Islet precursor cell (in vitro differentiated cells): ENCODE data around the gene MYMK.
A peak's percentile ranks its signal among the peaks of the same experiment; 100 is the strongest.

Source experiments
- DNase-seq: peaks from one replicate; pipeline ENCODE4 v3.0.0-alpha.2; 2018

Gene MYMK

DNA sequence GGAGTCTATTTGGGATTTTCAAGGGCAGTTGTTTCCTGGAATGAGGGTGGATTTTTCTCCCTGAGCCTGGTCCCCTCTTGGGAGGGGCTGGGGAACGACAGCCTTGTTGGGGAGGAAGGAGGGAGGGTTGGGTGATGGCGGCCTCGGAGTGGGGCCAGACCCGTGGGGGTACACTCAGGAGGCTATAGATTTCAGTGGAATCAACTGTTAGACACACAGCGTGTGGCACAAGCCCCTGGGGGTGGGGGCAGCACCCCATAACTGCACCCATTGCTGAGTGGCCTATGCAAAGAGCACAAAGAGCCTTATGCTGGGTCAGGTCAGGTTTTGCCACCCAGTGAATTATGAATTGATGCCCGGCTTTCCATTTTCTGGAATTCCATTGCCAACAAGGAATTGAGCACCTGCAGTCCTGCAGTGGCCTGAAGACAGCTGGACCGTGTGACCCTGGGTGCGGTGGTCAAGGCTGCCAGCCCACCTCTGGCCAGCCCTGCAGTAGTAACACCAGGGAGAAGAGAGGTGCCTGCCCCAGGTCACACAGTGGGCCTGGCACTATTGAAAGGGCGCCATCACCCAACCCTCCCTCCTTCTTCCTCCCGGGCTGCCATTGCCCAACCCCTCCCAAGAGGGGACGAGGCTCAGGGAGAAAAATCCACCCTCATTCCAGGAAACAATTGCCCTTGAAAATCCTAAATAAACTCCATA, 8.4 kb downstream of the MYMK start:
- DNase-seq: no peak

DNA sequence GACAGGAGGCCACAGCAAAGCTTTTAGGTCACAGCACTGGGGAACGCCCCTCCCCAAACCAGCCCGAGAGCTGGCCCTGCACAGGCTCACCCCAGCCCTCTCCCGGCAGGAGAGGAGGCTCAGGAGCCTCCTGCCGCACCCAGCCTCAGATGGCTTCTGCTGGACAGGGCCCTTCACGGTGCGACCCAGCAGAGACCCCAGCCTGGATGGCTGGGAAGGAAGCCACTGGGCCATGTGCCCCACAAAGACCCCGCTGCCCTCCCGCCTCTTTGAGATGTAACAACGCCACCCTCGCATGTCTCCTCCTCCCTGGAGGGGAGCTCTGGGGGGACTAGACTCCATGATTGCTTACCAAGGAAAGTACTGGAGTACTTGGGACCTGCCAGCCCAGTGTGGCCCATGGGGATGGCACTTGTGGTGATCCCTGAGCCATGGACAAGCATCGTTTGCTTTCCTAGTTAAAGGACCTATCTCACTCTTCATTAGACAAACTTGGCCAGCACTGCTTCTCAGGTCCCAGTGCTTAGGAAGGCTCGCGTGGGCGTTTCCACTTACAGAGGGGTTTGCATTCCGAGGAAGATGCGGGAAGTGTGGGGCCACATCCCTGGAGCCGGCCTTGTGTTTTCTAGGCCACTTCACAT, 9.0 kb downstream of the MYMK start:
- no peak for DNase-seq

DNA sequence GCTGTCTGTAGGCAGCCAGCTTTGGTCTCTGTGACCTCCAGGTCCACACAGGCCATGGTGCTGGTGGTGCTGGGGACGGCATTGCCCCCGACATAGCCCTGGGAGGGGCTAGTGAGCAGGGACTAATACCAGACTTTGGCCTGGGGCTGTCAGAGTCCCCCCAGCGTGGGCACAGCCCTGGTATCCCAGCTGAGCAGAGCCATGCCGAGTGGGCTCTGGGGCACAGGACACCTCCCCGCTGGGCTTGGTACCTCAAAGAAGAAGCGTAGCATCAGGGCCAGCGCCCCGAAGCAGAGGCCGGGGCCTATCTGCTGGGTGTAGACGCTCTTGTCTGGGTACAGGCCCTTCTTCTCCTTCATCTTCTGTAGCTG, 9.5 kb downstream of the MYMK start:
- no peak for DNase-seq

DNA sequence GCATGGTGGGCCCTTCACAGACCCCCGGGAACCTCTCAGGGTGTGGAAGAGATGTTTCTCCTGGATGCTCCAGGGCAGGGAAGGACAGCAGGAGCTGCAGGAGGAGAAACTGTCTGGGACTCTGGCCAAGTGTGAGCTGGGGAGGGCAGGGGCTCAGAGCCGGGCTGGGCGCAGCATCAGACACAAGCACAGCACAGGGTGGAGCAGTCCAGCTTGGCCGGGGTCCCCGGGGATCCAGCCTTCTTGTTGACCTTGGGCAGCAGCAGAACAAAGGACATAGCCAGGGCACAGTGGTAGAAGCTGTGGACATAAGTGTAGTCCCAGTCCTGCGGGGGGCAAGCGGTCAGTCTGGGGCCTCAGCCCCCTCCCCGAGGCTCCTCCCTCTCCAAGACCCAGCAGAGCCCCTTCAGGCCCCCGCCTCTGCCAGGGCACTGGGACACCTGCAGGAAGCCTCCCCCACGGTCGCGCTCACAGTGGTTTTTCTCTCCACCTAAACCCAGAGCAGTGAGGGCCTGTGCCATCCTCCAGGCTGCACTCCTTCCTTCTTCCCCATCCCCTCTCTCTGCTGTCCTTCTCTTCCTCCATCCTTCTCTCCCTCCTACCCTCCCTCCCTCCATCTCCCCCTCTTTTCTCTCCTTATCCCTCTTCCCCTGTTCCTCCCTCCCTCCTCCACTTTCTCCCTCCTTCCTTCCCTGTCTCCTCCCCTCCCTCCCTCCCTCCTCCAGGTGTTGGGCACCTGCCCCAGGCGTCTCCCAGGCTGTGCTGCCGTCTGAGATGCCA, 10.1 kb downstream of the MYMK start:
- no peak for DNase-seq

DNA sequence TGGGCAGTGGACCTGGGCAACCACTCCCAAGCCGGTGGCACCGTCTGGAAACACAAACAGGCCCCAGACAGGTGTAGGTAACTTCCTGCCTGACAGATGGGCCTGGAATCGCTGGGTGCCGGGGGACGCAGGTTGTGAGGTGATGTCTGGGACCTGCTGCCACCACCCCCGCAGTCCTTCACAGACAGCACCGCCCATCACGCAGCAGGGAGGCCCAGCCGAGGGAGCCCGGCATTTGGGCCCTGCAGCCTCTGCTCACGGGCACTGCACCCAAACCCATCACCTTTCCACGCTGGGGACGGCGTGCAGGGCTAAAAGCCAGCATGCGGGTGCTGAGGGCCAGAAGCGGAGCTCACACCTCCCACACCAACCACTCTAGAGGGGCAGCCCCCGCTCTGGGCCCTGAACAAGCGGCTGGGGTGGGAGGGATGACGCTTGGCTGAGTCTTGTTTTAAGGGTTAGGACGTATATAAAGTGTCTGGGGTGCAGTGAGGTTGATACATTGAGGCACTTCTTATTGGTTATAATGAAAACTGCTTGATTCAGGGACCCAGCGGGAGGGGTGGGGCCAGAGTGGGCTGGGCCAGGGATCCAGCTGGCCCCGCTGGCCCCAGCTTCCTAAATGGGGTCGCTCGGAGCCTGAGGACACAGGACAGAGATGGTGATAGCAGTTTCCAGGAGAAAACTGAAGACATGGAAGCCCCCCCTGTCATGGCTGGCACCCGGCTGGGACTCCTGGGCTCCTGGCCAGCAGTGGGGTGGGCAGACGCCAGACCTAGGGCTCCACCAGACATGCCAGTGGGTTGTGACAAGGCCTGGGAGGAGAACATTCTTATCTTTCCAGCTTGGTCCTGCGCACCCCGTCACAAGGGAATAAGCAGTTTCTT, 11.3 kb downstream of the MYMK start:
- no peak for DNase-seq

DNA sequence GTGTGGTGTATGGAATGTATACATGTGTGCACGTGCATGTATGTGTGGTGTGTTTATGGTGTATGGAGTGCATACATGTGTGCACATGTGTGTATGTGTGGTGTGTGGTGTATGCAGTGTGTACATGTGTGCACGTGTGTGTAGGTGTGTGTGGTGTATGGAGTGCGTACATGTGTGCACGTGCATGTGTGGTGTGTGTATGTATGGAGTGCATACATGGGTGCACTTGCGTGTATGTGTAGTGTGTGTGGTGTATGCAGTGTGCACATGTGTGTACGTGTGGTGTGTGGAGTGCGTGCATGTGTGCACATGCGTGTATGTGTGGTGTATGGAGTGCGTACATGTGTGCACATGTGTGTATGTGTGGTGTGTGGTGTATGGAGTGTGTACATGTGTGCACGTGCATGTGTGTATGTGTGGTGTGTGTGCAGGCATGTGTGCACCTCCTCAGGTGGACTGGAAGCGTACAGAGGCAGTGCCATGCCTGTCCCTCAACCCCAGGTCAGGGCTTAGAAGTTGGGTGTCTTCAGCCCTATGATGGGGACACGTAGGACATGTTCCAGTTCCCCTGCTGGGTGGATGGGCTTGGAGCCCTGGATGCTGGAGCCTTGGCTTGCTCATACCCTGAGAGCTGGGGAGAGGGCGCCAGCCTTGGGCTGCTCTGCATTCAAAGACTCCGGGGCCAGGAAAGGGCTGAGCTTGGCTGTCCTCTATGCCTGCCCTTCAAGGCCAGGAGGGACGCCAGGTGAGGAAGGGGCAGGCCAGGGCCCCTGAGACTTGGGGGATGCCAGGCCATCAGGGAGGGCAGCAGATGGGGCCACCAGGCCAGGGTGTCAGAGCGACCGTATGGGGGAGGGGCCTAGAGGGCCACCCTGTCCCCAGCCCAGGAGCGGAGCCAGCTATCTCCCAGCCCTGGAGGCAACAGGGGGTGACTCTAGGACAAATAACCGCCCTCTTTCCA, 12.2 kb downstream of the MYMK start:
- DNase-seq: no peak

DNA sequence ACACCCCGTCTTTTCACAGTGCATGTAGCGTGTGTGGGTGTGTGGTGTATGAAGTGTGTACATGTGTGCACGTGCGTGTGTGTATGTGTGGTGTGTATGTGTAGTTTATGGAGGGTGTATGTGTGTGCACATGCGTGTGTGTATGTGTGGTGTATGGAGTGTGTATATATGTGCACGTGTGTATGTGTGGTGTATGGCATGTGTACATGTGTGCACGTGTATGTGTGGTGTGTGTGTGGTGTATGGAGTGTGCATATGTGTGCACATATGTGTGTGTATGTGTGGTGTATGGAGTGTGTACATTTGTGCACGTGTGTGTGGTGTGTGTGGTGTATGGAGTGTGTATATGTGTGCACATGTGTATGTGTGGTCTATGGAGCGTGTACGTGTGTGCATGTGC, 13.2 kb downstream of the MYMK start:
- DNase-seq: no peak

DNA sequence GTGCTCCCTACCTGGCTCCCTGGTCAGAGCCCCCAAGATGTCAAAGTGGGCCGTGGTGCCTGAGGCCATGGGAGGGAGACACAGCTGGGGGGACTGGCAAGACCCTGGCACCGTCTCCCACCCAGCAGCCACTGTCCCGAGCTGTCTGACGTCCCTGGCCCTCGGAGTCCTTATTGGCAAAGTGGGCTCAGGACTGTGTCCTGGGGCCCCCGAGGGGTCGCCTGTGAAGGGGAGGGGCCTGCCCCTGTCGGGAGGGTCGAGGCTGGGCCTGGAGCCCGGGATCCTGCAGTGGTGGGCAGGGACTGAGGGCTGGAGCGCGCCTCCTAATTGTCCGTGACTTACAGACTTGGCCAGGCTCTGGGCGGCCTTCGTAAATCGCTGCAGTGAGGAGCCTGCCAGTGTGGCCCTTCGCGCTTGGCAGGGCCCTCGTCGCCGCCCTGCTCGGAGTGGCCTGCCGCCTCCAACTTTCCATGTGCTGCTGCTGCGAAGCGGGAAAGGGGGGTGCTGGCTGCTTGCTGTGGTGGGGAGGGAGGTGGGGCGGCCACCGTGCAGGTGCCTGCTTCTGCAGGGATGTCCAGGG, 13.7 kb downstream of the MYMK start:
- DNase-seq: no peak

DNA sequence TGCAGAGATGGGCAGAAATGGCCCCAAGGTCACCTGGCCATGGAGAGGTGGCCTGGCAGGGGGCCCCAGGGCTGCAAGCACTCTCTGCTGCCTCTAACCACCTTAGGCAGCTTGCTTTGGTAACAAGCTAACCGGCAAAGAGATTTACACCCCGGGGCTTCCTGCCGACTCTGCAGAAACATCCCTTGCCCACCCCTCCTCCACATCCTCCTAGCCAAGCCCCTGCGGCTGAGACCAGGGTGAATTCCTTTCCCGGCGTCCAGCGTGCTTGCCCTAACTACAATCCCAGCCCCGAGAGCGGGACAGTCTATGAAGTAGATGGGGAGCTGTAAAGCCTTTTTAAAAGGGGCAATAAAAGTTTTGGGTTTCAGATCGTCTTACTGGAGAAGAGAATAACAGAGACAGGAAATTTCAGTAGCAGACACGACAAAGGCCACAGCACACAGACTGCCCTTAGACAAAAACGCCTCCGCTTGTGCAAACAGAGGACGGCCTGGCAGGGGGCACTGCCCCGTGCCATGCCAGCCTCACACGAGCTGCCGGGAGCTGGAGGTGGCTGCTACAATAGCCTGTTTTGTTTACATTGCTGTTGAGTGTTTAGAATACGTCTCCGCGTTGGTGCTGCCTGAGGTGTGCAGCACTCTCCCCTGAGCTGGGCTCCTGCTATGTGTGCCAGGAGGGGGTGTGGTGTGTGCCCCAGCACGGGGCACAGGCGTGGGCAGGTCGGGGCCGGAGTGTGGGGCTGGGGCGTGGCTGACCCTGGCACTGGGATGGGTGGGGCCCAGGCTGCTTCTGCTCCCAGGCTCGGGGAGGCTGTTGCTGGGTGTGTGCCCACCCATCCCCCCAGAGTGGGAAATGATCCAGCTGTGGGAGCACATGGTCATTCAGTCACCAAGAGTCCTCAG, 15.3 kb downstream of the MYMK start:
- peak; percentile 96 for DNase-seq

DNA sequence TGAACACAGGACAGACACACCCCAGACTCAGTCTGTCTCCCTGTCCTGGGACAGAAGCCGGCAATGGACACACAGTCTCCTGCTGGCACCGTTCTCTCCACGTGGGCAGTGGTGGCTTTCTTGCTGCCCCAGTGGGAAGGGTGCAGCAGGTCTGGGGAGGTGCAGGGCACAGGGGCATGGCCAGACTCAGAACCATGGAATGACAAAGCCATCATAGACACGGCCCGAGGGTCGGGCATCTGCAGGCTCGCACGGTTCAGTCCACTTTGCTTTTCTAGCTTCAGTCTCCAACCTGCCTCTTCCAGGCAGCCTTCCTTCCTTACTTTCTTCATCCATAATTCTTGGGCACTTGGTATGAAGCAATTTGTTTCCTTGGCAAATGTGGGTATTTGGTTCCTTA, 16.7 kb downstream of the MYMK start:
- no peak for DNase-seq

DNA sequence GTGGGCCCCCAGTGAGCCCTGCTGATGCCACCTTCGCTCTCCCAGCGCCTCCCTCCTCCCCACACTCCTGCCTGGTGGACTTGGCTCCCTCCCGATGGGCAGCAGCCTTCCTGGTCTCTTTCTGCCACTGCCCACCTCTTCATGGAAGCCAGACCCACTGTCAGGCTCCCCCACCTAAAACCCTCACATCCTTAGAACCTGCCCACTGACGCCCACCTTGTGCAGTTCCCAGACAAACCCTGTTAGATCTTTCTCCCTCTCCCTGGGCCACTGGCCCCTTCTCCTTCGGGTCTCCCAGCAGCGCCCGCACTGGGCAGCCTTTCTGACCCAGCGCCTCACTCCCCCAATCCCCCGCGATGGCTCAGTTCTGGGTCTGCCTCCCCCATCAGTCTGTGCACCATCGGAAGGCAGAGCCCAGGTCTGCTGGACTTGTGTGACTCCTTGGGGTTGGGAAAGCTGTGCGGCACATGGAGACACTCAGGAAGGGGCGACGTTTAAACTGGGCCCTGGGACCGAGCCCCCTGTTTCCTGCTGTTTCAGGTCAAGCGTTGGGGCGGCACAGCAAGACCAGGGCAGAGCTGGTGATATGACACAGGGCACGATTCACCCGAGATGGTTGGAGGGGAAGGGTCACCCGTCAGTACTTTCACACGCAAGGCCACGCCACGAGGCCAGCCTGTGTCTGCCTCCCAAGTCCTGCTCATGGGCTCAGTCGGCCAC, 17.4 kb downstream of the MYMK start:
- DNase-seq: no peak

DNA sequence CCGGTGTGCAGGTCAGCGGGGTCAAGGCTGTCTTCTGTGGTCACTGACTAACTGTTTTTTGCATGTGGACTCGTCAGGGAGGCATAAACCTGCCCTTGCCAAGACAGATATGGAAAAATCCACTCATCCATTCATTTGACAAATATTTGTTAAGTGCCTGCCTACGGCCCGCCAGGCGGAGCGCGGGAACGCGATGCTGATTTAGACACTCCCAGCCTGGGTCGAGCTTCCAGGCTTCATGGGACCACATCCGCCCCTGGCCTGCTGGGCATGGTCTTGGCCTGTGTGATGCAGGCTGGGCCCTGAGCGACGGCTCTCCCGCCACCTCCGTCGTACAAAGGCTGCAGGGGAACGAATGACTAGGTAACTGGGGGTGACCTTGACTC, 18.1 kb downstream of the MYMK start:
- no peak for DNase-seq

DNA sequence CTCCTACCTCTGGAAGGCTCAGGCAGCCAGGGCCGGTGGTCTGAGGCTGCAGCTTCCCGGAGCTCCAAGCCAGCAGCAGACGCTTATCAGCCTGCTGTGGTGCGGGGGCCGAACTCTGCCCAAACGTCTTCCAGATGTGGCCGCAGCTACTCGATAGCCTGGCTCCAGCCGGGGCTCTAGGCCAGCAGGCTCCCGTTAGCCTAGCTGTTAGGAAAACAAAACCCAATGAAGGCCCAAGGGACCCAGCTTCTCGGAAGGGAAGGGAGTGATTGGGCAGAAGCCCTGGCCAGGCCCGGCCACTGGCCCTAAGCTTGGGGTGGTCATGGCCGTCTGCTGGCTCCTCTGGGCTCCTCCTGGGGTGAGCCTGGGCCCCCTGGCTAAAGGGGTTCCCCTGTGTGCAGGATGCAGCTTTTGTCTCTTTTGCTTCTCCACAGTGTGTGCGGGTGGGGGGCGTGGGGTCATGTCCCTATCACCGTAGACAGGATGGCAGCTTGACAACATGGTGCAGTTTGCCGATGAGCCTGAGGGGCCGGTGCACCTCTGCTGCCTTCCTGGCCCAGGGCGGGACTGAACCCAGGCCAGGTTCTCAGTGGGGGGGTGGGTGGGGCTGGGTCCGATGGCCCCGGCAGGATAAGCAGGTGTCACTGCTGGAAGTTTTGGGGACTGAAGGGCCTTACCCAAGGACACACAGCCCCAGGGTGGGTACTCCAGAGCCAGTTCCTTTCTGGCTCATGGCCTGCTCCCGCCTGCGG, 18.7 kb downstream of the MYMK start:
- no peak for DNase-seq

DNA sequence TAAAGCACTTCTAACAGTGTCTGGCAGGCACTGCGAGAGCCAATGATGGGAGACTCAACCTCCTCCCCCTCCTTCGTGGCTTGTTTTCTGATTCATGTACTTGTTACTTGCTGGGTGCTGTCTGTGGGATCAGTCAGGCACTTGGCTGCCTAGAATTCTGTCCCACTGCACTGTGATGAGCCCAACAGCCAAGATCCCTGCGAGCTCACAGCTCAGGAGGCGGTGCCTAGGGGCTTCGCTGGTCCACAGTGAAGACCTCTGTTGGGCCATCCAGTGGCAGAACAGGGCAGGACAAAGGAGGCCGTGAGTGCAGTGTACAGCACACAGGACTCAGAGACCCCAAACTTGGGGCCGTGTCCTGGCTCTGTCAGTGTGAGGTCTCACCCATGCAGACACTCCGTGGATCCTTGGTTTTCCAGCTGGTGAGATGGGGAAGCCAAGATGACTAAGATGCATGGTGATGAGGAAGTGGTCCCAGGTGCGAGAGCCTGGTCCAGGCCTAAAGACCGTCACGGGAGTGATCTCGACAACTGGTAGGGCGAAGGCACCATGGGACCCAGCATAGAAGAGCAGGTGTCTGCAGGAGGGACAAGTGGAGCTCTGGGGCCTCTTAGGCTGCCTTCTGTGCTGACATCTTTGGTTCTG, 19.5 kb downstream of the MYMK start:
- no peak for DNase-seq

DNA sequence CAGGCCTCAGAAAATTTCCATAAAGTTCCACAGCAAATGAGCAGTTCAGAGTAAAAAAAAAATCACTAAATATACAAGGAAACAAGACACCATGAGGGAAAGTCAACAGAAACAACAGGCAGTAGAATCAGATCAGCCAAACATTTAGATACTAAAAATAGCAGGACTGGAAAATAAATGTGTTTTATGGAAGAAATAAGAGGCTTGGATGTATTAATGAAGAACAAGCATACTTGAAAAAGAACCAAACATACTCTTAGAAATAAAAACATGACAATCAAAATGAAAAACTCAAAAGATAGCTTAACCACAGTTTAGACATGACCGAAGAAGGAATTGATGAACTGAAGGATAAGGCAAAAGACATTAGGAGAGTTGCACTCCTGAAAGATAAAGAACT, 22.6 kb downstream of the MYMK start:
- DNase-seq: no peak

DNA sequence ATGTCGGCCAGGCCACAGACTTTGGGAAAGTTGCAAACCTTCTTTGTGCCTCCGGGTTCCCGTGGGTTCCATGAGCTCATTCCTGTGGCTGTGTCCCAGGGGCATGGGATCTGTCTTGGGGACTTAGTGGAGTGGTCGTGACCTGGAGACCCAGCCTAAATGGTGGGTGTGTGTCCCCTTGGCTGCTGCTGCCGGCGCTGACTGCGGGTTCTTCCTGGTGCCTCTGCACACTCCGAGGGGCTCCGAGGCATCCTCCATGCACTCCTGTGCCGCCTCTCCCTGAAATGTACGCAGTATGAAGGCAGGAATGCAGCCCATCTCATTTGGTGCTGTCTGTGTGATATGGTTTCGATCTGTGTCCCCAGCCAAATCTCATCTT, 24.9 kb downstream of the MYMK start:
- DNase-seq: no peak

DNA sequence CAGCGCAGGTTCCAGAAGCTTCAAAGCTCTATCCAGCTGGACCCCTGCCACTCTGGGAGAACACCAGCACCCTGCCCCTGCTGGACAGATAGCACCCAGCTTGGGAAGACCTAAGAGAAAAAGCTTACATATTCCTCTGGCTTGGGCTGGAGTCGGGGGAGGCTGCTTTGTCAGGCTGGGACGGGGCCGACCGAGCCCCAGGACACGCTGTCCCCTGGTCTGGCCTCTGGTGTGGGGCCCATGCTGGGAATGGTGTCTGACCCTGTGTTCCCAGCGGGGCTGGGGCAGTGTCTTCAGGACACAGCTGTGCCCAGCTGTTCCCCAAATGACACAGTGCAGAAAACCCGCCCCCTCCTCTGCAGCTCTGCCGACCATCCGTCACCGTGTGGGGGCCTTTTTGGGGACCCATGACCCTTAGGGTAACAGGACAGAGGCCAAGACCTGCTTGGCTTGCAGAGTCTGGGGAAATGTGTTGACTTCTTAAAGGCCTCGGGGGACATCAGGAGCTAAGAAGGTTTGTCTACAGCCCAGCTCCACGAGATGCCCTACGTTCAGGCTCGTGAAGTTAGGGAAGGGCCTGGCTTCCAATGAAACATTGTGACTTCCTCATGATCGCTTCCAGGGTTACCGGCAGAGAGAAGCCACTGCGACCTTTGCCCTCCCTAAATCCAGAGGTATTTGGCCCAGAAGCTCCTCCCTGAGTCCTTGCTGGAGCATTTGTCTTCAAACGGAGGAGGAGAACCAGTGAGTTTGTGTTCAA, 25.4 kb downstream of the MYMK start:
- DNase-seq: no peak
